MG63 (cell line): ENCODE measurements around the gene TNRC6A. TPM values are rescaled to one million over a fixed set of nuclear protein-coding genes. Genes with fewer than 3 reads are reported as not detected.

ENCODE experiments used
- DNase-seq: peaks from one replicate; pipeline ENCODE4 v3.0.0-alpha.2; 2020
- H3K27me3 ChIP-seq: fragments of 250-450 bp; sonication (Bioruptor Pico); 2 replicates; pipeline ENCODE4 v1.5.1; 2020; ENCODE audit warnings: mild to moderate bottlenecking, moderate library complexity
- H3K36me3 ChIP-seq: fragments of 250-450 bp; sonication (Bioruptor Pico); 2 replicates; pipeline ENCODE4 v1.5.1; 2020; ENCODE audit warnings: mild to moderate bottlenecking, moderate library complexity
- H3K4me3 ChIP-seq: fragments of 250-450 bp; sonication (Bioruptor Pico); 2 replicates; pipeline ENCODE4 v1.5.1; 2020; ENCODE audit warnings: mild to moderate bottlenecking, moderate library complexity
- H3K9me3 ChIP-seq: fragments of 250-450 bp; sonication (Bioruptor Pico); 2 replicates; pipeline ENCODE4 v1.5.1; 2020; ENCODE audit warnings: mild to moderate bottlenecking, moderate library complexity
- total RNA-seq: library from RNA; depleted of rRNA; stranded (reverse); fragments of >200 nt; shearing (Covaris generic); gene quantifications from 2 replicates; pipeline ENCODE4 v1.2.3, GENCODE V29; 2014; ENCODE audit warnings: low replicate concordance

The TNRC6A gene
- total RNA-seq, 1 experiment from 2014 or later, result 9.2 TPM

DNA sequence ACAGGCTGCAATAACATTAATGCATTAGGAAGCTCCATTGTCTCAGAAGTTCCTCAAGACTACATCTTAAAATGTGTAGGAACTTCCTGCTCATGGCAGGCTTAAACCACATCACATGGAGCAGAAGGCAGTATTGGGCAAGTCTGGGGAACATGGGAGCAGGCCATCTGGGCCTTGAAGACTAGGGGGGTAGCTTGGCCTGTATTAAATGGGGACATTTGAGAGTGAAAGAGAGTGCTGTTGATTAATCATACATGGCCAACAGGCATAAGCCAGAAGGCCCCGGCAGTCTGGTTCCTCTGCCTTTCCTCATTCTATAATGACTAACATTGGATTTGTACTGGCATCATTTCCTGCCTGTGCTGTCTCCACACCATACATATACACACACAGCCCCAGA, 91.1 kb downstream of the TNRC6A start:
- Histone ChIP-seq H3K9me3 (no peaks in the 10 kb centered on the region), H3K4me3 (no peak overlapping the region), H3K27me3 (no peaks in the 10 kb centered on the region), H3K36me3 (peaks cover 98% of the 10 kb centered on the region)
- no peak for DNase-seq

DNA sequence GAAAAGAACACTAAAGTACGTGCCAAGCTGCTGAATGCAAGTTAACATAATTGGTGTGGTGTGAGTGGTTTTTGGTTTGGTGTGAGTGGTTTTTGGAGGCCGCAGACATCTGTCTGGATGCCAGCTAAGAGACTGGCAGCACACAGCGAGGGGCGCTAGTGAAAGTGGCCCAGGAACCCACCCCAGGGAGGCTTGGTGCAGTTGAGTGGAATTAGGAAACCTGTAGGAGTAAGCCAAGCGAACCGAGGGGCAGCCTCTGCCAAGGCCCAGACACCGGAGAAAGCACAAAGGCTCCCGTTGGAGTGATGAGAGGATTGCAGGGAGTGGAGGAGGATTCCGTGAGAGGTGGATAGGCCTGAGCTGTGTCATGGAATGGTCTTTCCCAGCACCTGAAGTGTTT, 91.7 kb downstream of the TNRC6A start:
- Histone ChIP-seq H3K9me3 (no peaks in the 10 kb centered on the region), H3K36me3 (peaks cover 98% of the 10 kb centered on the region), H3K4me3 (no peak overlapping the region), H3K27me3 (no peaks in the 10 kb centered on the region)
- no peak for DNase-seq

DNA sequence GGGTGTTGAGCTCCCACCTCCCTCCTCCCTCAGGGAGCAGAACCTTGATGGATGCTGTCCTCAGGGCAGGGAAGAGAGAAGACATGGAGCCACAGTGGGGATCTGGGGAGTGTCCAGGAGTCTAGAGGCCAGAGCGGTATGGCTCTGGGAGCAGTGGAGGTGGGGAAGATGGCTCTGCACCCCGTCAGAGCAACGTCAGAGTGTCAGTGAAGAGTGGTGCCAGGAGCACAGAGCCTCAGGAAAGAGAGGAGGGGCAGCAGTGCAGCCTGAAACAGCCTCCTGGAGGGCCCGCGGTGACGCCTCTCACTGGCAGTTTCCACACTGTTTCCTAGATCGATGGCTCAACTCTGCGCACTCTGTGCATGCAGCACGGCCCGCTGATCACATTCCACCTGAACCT, 93.1 kb downstream of the TNRC6A start:
- no peak for DNase-seq
- H3K9me3 ChIP-seq, result no peaks in the 10 kb centered on the region
- H3K4me3 ChIP-seq, result no peak overlapping the region
- H3K36me3 ChIP-seq, result peaks cover 98% of the 10 kb centered on the region
- H3K27me3 ChIP-seq, result no peaks in the 10 kb centered on the region

DNA sequence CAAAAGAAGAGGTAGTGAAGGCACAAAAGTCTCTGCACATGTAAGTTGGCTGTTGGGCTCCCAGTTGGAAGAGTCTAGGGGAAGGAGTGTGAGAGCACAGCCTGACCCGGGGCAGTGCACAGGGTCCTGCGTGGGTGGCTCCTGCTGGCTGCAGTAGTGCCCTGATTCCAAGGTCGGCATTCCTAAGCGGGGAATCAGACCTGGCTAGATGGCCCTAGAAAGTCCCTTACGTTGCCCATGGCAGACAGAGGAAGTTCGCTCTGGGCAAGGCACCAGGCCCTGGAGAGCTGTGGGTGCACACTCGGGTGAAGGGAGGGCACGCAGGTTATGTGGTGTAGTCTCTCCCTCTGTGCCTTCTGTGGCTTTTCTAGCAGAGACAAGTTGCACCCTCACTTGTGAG, 93.5 kb downstream of the TNRC6A start:
- Histone ChIP-seq H3K9me3 (no peaks in the 10 kb centered on the region), H3K36me3 (peaks cover 96% of the 10 kb centered on the region)
- DNase-seq, result no peak

DNA sequence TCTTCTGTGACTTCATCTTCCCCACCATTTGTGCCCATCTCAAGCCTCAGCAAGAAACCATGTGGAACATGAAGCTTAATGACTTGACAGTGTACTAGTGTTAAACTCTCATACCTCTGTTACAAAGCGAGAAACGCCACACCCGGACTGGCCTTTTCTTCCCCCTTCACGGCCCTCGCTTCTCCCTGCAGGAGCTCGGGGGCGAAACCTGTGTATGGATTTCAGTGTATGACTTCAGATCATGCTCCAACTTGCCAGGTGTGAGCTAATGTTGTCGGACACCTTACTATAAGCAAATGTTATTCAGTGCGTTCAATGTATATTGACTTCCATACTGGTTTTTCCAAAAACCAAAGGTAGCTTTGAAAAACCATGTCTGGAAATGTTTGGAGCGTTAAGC, 96.2 kb downstream of the TNRC6A start:
- no peaks in the 10 kb centered on the region for H3K27me3 ChIP-seq
- peaks cover 81% of the 10 kb centered on the region for H3K36me3 ChIP-seq
- H3K4me3 ChIP-seq, result no peak overlapping the region
- no peak for DNase-seq
- H3K9me3 ChIP-seq, result no peaks in the 10 kb centered on the region

More for the DNA sequence above, 93.5 kb downstream of the TNRC6A start:
- H3K27me3 ChIP-seq, result no peaks in the 10 kb centered on the region
- H3K4me3 ChIP-seq, result no peak overlapping the region

DNA sequence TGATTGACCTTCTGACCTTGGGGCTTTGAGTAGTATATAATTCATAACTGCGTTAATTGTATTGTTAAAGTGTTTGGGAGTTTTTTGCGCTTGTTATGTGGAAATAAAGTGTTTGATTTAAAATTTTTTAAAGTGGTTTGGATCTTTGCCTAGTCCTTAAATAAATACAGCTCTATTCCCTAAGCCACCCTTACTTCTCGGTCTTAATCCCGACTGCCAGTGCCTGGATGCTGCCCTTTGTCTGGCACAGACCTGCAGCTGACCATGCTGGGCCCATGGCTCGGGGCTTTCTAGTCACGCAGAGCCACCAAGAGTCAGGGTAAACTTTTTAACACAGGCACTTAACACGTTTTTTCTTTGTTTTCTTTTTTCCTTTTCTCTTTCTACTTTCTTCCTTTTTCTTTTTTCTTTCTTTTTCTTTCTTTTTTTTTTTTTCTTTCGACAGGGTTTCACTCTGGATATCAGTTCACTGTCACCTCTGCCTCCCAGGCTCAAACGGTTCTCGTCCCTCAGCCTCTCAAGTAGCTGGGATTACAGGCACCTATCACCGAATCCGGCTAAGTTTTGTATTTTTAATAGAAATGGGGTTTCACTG, 96.7 kb downstream of the TNRC6A start:
- Histone ChIP-seq H3K36me3 (peaks cover 76% of the 10 kb centered on the region), H3K4me3 (no peak overlapping the region), H3K27me3 (no peaks in the 10 kb centered on the region), H3K9me3 (no peaks in the 10 kb centered on the region)
- no peak for DNase-seq

DNA sequence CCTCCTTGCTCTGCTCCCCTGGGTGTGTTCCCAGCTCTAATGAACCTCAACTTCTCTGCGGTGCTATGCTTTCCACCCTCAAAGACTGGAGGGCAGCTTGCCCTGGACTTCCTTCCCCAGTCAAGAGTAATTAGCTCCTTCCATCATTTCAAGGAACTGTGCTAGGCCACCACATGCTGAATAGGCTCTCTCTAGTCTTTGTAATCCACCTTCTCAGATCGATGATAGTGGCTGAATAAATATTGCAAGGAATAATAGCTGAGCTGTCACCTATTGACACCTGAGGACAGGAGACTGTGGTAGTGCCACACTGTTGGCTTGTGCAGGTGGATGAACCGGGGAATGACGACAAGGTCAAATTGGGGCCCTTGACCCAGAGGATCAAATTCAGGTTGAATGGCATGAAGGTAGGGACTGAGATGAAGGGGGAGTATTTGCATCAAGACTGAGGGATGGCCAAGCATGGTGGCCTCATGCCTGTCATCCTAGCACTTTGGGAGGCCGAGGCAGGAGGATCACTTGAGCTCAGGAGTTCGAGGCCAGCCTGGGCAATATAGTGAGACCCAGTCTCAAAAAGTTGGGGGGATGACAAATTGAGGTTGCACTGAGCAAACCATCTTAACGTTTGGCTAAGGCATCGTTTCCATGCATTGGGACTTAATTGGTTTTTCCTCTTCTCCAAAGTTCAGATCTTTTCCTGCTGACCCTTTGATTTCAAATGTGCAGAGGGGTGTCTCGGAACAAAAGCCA, 97.5 kb downstream of the TNRC6A start:
- DNase-seq, result no peak
- Histone ChIP-seq H3K4me3 (no peak overlapping the region), H3K9me3 (no peaks in the 10 kb centered on the region), H3K36me3 (peaks cover 68% of the 10 kb centered on the region), H3K27me3 (no peaks in the 10 kb centered on the region)

DNA sequence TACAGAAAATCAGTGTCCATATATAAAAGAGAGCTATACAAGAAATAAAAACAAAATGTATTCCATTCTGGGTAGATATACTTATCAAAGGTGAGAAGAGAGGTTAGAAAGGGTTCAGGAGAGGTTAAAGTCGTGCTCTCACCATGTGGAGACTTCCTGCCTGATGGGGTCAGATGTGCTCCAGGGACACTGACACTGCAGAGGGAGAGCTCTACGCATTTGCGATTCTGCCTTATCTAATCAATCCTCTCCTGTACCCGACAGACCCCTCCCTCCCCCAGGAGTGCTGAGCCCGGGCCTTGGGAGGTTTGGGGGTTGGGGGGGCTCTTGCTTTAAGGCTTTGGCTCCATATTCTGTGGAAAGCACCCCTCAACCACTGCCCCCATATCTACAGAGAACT, 99.7 kb downstream of the TNRC6A start:
- no peak overlapping the region for H3K4me3 ChIP-seq
- H3K27me3 ChIP-seq, result no peaks in the 10 kb centered on the region
- DNase-seq, result no peak
- H3K9me3 ChIP-seq, result no peaks in the 10 kb centered on the region
- H3K36me3 ChIP-seq, result peaks cover 52% of the 10 kb centered on the region

DNA sequence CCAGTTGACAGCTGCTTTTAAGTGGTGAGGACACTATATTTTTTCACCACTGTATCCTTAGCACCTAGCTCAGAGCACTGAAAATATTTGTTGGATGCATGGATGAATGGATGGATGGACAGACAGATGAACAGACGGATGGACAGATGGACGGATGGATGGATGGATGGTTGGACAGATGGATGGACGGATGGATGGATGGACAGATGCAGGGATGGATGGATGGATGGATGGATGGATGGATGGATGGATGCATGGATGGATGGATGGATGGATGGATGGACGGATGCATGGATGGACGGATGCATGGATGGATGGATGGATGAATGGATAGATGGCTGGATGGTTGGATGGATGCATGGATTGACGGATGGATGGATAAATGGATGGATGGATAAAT, 103.9 kb downstream of the TNRC6A start:
- no peak for DNase-seq
- H3K9me3 ChIP-seq, result no peaks in the 10 kb centered on the region
- peaks cover 20% of the 10 kb centered on the region for H3K36me3 ChIP-seq
- no peaks in the 10 kb centered on the region for H3K27me3 ChIP-seq
- H3K4me3 ChIP-seq, result no peak overlapping the region

DNA sequence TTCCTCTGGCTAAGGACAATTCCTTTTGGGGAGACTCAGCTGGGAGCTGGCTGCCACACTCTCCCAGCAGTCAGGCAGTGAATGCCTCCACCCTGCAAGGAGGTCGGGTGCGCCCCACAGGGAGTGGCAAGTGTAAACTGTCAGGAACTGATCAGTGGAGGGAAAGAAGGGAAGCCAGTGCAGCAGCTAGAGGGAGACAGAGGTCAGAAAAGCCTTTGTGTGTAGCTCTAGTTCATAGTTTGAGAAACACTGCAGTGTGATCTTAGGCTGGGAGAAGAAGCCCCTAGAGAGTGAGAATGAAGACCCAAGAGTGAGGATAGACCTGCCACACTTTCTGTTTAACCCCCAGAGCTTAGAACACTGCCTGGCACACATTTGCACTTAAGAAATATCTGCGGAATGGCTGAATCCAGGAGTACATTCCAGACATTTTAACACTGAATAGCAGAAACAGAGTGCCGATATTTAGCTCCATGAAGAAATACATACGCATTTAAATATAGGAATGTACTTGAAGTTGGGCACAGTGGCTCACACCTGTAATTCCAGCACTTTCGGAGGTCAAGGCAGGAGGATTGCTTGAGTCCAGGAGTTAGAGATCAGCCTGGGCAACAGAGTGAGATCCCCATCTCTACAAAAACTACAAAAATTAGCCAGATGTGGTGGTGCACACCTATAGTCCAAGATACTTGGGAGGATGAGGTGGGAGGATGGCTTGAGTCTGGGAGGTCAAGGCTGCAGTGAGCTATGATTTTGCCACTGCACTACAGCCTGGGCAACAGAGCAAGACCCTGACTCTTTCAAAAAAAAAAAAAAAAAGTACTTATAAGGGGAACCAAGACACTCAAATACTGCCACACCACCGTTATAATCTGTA, 105.2 kb downstream of the TNRC6A start:
- Histone ChIP-seq H3K9me3 (no peaks in the 10 kb centered on the region), H3K4me3 (no peak overlapping the region), H3K36me3 (peaks cover 9% of the 10 kb centered on the region), H3K27me3 (no peaks in the 10 kb centered on the region)
- peak; percentile 34 for DNase-seq

DNA sequence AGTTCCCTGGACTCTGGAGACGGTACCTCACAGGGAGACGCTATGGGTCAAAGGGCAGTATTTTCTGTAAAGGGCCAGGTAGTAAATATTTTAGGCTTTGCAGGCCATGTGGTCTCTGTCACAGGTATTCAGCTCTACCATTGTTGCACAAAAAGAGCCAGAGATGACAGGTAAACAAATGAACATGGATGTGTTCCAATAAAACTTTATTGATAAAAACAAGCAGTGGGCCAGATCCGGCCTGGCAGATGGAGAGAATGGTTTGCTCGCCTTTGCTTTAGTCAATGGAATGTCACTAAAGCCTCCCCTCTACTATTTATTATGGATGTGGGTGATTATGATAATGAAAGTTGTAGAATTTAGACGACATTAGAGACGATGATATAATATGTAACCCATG, 107.4 kb downstream of the TNRC6A start:
- peaks cover 9% of the 10 kb centered on the region for H3K36me3 ChIP-seq
- H3K4me3 ChIP-seq, result no peak overlapping the region
- no peaks in the 10 kb centered on the region for H3K27me3 ChIP-seq
- H3K9me3 ChIP-seq, result no peaks in the 10 kb centered on the region
- DNase-seq, result no peak

DNA sequence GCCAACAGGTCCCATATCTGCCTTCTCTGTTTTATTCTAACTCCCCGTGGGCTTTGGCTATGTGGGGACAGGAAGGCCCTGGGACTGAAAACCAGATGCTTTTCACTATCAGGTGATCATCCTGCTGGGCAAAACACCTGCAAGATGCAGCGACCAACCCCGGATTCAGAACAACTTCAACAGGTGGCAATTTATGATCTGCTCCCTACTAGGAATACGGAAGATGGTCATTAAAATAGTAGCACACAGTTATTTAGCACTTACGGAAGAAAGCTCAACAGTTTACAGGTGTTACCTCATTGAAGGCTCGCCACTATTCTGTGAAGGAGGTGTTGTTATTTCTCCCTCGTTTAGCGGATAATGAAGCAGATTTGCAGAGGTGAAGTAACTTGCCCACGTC, 108.5 kb downstream of the TNRC6A start:
- Histone ChIP-seq H3K36me3 (peaks cover 5% of the 10 kb centered on the region), H3K9me3 (no peaks in the 10 kb centered on the region), H3K27me3 (no peaks in the 10 kb centered on the region), H3K4me3 (no peak overlapping the region)
- DNase-seq, result no peak

DNA sequence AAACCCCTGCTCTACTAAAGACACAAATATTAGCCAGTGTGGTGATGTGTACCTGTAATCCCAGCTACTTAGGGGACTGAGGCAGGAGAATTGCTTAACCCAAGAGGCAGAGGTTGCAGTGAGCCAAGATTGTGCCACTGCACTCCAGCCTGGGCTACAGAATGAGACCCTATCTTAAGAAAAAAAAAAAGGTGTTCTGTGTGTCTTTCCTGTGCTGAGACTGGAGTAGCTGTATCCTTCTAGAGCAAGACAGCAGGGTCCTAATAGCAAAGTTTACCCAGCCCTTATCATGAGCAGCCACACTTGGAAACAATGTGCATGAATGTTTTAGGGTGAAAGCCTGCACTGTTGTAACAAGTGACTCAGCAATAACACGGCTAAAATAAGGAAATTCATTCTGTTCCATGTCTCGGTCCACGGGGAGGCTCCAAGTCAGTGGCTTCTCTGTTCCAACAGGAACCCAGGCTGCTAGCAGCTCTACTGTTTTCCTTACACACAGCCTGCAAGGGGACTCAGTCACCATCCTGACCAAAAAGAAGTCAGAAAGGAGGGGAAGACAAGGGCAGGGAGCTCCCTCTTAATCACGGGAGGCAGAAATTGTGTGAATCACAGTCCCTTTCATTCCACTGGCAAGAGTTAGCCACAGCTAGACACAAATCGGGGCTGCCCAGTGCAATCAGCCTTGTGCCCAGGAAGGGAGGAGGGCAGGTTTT, 109.3 kb downstream of the TNRC6A start:
- Histone ChIP-seq H3K9me3 (no peaks in the 10 kb centered on the region), H3K27me3 (no peaks in the 10 kb centered on the region), H3K36me3 (peaks cover 5% of the 10 kb centered on the region), H3K4me3 (no peak overlapping the region)
- peak; percentile 54 for DNase-seq

DNA sequence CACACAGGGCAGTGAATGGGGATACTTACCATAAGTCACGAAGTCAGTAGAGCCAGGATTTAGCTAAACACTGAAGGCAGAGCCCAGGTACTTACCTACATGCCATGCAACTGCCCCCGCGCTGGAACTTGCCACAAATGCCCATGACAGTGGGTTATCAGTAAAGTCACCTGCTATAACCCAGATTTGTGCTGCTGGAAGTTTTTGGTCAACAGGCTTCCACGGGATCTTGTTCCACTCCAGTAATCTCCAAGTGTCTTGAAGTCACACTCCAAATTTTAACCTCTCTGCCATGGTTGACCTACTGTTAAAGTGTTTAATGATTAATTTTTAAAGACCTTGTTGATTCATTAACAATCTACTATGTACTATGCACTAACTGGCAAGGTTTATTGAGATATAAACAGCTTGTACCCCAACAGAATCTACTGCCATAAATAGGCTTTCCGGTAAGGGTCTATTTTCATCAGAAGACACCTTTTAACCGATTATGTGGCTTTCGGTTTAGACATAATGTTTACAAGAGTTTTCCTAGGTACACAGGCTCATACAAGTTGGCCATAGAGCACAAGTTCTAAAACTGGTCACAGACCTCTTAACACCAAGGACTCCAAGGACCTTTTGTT, 110.0 kb downstream of the TNRC6A start:
- no peak for DNase-seq
- Histone ChIP-seq H3K27me3 (no peaks in the 10 kb centered on the region), H3K36me3 (peaks cover 5% of the 10 kb centered on the region), H3K9me3 (no peaks in the 10 kb centered on the region), H3K4me3 (no peak overlapping the region)

DNA sequence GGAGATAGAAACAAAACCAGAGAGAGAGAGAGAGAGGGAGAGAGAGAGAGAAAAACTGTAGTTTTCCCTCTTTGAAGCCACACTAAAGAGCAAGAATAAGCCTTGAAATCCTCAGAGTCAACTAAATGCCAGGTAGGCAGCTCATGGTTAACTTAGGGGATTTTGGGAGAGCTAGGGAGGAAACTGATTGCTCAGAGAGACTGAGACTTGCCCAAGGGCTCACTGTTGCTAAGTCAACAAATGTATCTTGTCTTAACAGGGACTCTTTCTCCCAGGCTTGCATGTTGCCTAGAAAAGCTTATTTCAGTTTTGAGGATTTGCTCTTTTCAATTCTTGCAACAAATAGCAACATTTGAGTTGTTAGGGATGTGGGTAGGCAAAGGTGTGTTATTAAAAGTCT, 111.8 kb downstream of the TNRC6A start:
- H3K4me3 ChIP-seq, result no peak overlapping the region
- no peaks in the 10 kb centered on the region for H3K27me3 ChIP-seq
- H3K9me3 ChIP-seq, result no peaks in the 10 kb centered on the region
- H3K36me3 ChIP-seq, result no peaks in the 10 kb centered on the region
- DNase-seq, result no peak
